Measurements from ENCODE around the gene PAPOLG.
"Not testable (repeated sequence)": the region's sequence is repeated elsewhere in the genome, so short reads cannot be mapped to it uniquely, and the experiment has no call there.

PAPOLG gene

GRCh38 chr2:60823694-60824305, 67.7 kb downstream of the PAPOLG start:
- DNase-seq (ENCODE audit: low spot score) = no peak

GRCh38 chr2:60825666-60826065, 69.6 kb downstream of the PAPOLG start:
- no peak for DNase-seq (ENCODE audit: low spot score)

- DNase-seq (ENCODE audit: low spot score) = no peak
Observed at GRCh38 chr2:60826111-60826510, 70.0 kb downstream of the PAPOLG start.

DNA sequence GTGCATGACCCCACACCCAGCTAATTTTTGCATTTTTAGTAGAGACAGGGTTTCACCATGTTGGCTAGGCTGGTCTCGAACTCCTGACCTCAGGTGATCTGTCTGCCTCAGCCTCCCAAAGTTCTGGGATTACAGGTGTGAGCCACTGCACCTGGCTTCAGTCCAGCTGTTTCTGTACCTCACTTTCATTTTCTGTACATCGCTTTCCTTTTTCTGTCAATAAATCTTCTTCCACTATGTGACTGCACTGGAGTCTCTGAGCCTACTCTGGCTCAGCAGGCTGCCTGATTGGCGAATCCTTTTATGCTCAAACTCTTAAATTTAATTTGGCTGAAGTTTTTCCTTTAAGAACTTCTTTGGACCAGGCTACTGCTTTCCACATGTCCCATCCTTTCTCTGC, 70.8 kb downstream of the PAPOLG start:
- DNase-seq (ENCODE audit: low spot score) = not testable (repeated sequence)

DNA sequence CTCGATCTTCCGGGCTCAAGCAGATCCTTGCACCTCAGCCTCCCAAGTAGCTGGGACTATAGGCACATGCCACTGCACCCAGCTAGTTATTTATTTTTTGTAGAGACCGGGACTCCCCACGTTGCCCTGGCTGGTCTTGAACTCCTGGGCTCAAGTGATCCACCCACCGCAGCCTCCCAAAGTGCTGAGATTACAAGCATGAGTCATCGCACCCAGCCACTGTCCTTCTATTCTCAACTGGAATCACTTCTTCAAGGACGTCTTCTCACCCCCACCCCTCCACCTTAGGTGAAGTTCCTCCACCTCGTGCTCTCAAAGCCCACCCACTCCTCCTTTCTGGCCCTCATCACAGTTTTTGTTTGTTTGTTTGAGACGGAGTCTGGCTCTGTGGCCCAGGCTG, 71.3 kb downstream of the PAPOLG start:
- no peak for DNase-seq (ENCODE audit: low spot score)

- DNase-seq (ENCODE audit: low spot score) = no peak
Observed at GRCh38 chr2:60830991-60831390, 74.9 kb downstream of the PAPOLG start.

DNA sequence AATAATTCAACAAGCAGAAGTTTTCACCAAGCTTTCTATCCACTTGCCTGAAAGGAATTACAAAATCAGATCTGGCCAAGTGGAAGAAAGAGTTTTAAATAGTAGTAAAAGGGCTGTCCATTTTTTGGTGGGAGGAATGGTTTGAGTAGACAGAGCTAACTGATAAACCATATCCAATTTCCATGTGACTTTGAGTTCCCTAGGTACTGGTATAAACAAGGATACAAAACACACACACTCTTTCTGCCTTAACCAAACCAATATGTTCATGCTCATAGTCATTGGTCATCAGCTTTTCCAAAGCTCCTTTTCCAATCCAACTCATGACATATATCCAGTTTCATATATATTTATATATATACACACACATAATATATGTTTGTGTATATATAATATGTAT, 75.9 kb downstream of the PAPOLG start:
- no peak for DNase-seq (ENCODE audit: low spot score)

- no peak for DNase-seq (ENCODE audit: low spot score)
Observed at GRCh38 chr2:60832621-60833020, 76.6 kb downstream of the PAPOLG start.

GRCh38 chr2:60834270-60834717, 78.2 kb downstream of the PAPOLG start:
- DNase-seq (ENCODE audit: low spot score) = no peak

DNA sequence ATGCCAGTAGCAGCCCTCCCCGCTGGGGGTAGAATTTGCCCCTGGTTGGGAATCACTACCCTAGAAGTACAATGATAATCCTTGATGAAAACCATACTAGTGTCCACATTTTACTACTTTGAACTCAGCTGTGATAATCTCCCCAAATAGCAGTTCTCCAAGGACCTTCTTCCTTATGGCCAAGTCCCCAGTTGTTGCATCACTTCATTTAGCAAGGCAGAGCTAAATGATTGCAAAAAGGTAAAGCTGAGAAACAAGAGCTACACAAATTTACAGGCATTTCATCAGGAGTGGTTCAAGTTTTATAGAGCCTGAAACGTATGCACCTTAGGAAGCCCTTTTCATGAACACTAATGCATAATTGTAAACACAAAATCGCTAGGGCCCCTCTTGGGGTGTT, 80.4 kb downstream of the PAPOLG start:
- DNase-seq (ENCODE audit: low spot score) = no peak

GRCh38 chr2:60837123-60837522, 81.1 kb downstream of the PAPOLG start:
- no peak for DNase-seq (ENCODE audit: low spot score)

DNA sequence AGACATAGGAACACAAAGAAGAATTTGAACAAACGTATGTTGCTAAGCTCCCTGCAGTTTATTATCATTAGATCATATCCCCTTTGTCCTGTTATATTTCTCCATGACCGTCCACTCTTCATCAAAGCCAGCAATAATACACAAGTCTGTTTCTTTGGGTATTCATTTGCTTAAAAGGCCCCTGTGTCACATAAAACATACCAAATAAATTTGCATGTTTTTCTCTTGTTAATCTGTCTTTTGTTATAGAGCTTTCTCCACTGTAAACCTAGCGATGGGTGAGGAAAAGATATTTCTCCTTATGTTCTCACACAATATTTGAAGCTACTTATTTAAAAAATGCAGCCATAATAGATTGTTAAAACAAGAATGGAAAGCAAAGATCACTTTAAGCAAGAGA, 82.4 kb downstream of the PAPOLG start:
- DNase-seq (ENCODE audit: low spot score) = no peak

GRCh38 chr2:60839126-60839813, 83.2 kb downstream of the PAPOLG start:
- no peak for DNase-seq (ENCODE audit: low spot score)

DNA sequence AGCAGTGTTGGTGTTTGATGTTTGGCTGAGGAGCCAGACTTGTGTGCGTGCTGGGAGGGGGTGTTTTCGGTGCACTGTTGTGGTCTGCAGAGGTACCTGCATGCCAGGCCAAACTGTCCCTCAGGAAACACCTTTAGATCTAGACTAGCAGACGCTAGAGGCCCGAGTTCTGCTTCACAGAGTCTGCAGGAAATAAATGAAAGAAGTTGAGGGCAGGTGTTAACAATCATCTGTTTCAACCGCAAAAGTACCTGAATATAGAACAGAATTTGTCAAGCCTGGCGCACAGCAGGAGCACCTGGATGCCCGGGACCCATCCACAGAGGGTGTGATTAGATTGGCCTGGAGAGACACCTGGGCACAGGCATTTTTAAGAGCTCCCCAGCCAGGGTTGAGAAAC, 84.8 kb downstream of the PAPOLG start:
- no peak for DNase-seq (ENCODE audit: low spot score)

- DNase-seq (ENCODE audit: low spot score) = no peak
Observed at GRCh38 chr2:60843006-60843405, 86.9 kb downstream of the PAPOLG start.

- no peak for DNase-seq (ENCODE audit: low spot score)
Observed at GRCh38 chr2:60844105-60844504, 88.0 kb downstream of the PAPOLG start.

GRCh38 chr2:60847854-60848253, 91.8 kb downstream of the PAPOLG start:
- no peak for DNase-seq (ENCODE audit: low spot score)
